AG09309 (cell line): Measurements from ENCODE around the gene NAB2.

Experiments used
- DNase-seq: peaks from one replicate; pipeline ENCODE4 v3.0.0-alpha.2; 2010; ENCODE audit warnings: low read depth
- H3K4me3 ChIP-seq: 2 replicates; pipeline ENCODE4 v1.5.1; 2011; ENCODE audit warnings: mild to moderate bottlenecking, low read depth, low read length, moderate library complexity; ENCODE audit not compliant: control insufficient read depth
- CTCF ChIP-seq: IDR thresholded peaks from 2 replicates; pipeline ENCODE4 v1.5.1; 2011; ENCODE audit warnings: mild to moderate bottlenecking, low read depth, low read length, inconsistent platforms; ENCODE audit not compliant: insufficient read depth, control insufficient read depth; ENCODE audit errors: missing control alignments

NAB2 gene

GRCh38 chr12:57090924-57091637 lies 2.2 kb downstream of the NAB2 start:
- TF ChIP-seq CTCF: peak; percentile 35
- peak overlapping the region; percentile 86 for H3K4me3 ChIP-seq

GRCh38 chr12:57091638-57092528 lies 3.0 kb downstream of the NAB2 start:
- peak overlapping the region; percentile 86 for H3K4me3 ChIP-seq
- no peak for TF ChIP-seq CTCF
- no peak for DNase-seq

More at GRCh38 chr12:57090924-57091637, 2.2 kb downstream of the NAB2 start:
- DNase-seq: no peak

- no peak for DNase-seq
- TF ChIP-seq CTCF: no peak
Observed at GRCh38 chr12:57092529-57092862, 3.6 kb downstream of the NAB2 start.

GRCh38 chr12:57092876-57093414 lies 4.0 kb downstream of the NAB2 start:
- H3K4me3 ChIP-seq: no peak overlapping the region; the same call in 1 of the 2 replicates
- no peak for TF ChIP-seq CTCF
- DNase-seq: no peak

More at GRCh38 chr12:57092529-57092862, 3.6 kb downstream of the NAB2 start:
- H3K4me3 ChIP-seq: no peak overlapping the region

- no peak overlapping the region for H3K4me3 ChIP-seq
- peak; percentile 62 for DNase-seq
- peak; percentile 66 for TF ChIP-seq CTCF
Observed at GRCh38 chr12:57093415-57094207, 4.7 kb downstream of the NAB2 start.
